ENCODE results near the gene AFF1.

The AFF1 gene

GRCh38 chr4:87188932-87189331 lies 254.1 kb downstream of the AFF1 start:
- TF ChIP-seq TAF1 (IDR thresholded peaks at IDR 0.05; ENCODE audit: borderline replicate concordance, insufficient read depth, low read length), result no peak
- TF ChIP-seq SIN3A (IDR thresholded peaks at IDR 0.05; ENCODE audit: borderline replicate concordance, insufficient read depth, low read length), result no peak
- no peak for TF ChIP-seq POLR2AphosphoS5 (IDR thresholded peaks at IDR 0.05; ENCODE audit: low read depth, low read length)
- no peak for TF ChIP-seq FOXP2 (optimal IDR thresholded peaks at IDR 0.05; ENCODE audit: borderline replicate concordance, extremely low read depth, extremely low read length, insufficient read depth)
- TF ChIP-seq, protein P1, sequence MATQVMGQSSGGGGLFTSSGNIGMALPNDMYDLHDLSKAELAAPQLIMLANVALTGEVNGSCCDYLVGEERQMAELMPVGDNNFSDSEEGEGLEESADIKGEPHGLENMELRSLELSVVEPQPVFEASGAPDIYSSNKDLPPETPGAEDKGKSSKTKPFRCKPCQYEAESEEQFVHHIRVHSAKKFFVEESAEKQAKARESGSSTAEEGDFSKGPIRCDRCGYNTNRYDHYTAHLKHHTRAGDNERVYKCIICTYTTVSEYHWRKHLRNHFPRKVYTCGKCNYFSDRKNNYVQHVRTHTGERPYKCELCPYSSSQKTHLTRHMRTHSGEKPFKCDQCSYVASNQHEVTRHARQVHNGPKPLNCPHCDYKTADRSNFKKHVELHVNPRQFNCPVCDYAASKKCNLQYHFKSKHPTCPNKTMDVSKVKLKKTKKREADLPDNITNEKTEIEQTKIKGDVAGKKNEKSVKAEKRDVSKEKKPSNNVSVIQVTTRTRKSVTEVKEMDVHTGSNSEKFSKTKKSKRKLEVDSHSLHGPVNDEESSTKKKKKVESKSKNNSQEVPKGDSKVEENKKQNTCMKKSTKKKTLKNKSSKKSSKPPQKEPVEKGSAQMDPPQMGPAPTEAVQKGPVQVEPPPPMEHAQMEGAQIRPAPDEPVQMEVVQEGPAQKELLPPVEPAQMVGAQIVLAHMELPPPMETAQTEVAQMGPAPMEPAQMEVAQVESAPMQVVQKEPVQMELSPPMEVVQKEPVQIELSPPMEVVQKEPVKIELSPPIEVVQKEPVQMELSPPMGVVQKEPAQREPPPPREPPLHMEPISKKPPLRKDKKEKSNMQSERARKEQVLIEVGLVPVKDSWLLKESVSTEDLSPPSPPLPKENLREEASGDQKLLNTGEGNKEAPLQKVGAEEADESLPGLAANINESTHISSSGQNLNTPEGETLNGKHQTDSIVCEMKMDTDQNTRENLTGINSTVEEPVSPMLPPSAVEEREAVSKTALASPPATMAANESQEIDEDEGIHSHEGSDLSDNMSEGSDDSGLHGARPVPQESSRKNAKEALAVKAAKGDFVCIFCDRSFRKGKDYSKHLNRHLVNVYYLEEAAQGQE (IDR thresholded peaks at IDR 0.05; ENCODE audit: insufficient read depth in 1 of 2, low read depth in 2 of 2, low read length in 2 of 2), result no peak

Measured in PFSK-1 (cell line).